Adipocyte (in vitro differentiated cells): ENCODE measurements around the gene NCAM1.
A peak's percentile ranks its signal among the peaks of the same experiment; 100 is the strongest.

Source experiments
- DNase-seq: peaks from one replicate; pipeline ENCODE4 v3.0.0-alpha.2; 2015; ENCODE audit warnings: low read depth
- H3K27me3 ChIP-seq: replicated peaks from 2 replicates; pipeline ENCODE4 v1.7.0; 2013; ENCODE audit warnings: mild to moderate bottlenecking, low read length, moderate library complexity; ENCODE audit not compliant: control insufficient read depth, insufficient read depth
- H3K36me3 ChIP-seq: 2 replicates; pipeline ENCODE4 v1.7.0; 2013; ENCODE audit warnings: low read length, mild to moderate bottlenecking, moderate library complexity; ENCODE audit not compliant: control insufficient read depth, insufficient read depth, severe bottlenecking
- H3K4me1 ChIP-seq: 2 replicates; pipeline ENCODE4 v1.7.0; 2013; ENCODE audit warnings: mild to moderate bottlenecking, low read length, moderate library complexity; ENCODE audit not compliant: control insufficient read depth, insufficient read depth
- H3K4me3 ChIP-seq: 2 replicates; pipeline ENCODE4 v1.7.0; 2013; ENCODE audit warnings: mild to moderate bottlenecking, low read length, moderate library complexity
- H3K9ac ChIP-seq: 2 replicates; pipeline ENCODE4 v1.7.0; 2013; ENCODE audit warnings: mild to moderate bottlenecking, low read length, moderate library complexity
- H3K9me3 ChIP-seq: 2 replicates; pipeline ENCODE4 v1.7.0; 2013; ENCODE audit warnings: mild to moderate bottlenecking, low read length, moderate library complexity; ENCODE audit not compliant: control insufficient read depth

The NCAM1 gene

DNA sequence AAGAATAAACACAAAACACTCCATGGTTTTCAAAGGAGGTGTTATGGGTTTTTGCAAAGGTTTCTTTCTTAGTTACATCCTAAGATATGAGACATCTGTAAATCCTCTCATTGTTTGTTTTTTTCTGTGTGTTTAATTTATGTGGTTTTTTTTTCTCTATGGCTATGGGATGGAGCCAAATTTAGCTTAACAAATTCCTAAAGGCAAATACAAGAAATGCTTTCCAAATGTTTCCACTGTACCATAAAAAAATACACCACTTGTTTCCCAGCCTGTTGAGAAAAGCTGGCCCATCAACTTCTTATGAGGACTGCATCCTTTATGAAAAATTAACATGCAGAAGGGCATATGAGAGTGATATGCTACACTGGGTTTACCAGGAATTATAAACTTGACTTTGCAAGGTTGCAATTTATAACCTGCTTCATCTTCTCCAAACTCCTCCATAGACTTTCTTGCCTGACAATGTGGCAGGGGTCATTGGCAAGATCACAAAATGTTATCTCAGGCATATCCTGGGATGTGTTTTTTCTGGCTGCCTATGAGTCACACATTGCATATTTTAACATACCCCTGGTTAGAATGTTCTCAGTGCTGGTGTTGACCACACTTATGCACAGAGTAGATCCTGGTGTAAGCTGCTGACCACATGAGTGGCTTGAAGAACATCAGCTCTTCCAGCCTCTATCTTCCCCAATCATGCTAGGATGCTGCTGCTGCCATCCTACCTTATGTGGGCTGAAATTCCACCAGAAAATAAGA lies 215.6 kb downstream of the NCAM1 start:
- H3K4me3 ChIP-seq = no peak overlapping the region
- no peaks in the 10 kb centered on the region for H3K4me1 ChIP-seq
- H3K27me3 ChIP-seq = peaks cover 60% of the 10 kb centered on the region
- H3K9ac ChIP-seq = no peak overlapping the region
- H3K9me3 ChIP-seq = no peaks in the 10 kb centered on the region
- H3K36me3 ChIP-seq = no peaks in the 10 kb centered on the region
- peak; percentile 80 for DNase-seq

DNA sequence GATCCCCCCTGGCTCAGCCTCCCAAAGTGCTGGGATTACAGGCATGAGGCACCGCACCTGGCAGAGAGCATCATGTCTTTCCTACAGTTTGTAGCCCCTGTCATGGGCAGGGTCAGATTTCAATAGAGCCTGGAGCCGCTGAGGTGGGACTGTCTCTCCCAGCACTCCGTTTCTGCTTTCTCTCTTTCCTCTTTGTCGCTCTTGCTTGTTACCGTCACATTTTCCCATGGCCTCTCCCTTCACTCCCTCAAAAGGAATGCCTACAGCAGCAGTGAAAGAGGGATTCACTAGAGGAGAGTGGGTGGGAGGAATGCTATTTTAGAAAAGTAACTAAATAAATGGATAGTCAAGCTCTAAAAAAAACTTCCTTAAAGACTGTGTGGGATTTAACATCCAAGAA lies 216.5 kb downstream of the NCAM1 start:
- no peak for DNase-seq
- Histone ChIP-seq H3K4me3 (no peak overlapping the region), H3K9ac (no peak overlapping the region), H3K9me3 (no peaks in the 10 kb centered on the region), H3K27me3 (peaks cover 57% of the 10 kb centered on the region), H3K36me3 (no peaks in the 10 kb centered on the region), H3K4me1 (no peaks in the 10 kb centered on the region)

DNA sequence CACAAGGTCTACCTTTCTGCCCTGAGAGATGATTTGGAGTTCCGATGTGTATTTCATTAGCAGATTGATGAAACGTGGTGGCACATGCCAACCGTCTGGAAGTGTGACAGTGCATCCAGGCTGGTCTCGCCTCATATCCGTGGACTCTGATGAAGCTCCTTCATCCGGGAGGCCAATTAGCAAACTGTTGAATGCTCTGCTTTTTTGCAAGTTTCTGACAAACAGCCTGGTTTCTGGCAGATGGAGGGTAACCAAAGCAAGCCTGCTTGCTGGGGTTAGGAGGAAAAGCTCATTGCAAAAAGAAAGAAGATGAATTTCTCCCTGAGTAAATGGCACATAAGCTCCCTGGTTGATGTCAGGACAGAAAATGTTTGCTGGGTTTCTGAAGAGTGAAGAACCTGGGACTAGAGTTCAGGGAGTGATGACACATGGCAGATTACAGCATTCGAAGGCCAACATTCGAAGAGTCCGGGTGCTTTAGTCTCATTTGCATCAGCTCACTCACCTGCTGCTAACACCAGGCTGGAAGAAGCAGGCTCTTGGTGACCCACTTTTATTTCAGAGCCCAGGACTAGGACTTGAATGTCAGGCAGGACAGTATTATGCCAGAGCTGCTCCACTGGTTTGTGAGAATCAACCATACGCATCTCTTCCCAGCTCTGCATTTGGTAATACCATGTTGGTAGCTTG lies 217.3 kb downstream of the NCAM1 start:
- Histone ChIP-seq H3K36me3 (no peaks in the 10 kb centered on the region), H3K27me3 (peaks cover 54% of the 10 kb centered on the region), H3K9me3 (no peaks in the 10 kb centered on the region), H3K4me1 (no peaks in the 10 kb centered on the region), H3K4me3 (no peak overlapping the region), H3K9ac (no peak overlapping the region)
- no peak for DNase-seq

DNA sequence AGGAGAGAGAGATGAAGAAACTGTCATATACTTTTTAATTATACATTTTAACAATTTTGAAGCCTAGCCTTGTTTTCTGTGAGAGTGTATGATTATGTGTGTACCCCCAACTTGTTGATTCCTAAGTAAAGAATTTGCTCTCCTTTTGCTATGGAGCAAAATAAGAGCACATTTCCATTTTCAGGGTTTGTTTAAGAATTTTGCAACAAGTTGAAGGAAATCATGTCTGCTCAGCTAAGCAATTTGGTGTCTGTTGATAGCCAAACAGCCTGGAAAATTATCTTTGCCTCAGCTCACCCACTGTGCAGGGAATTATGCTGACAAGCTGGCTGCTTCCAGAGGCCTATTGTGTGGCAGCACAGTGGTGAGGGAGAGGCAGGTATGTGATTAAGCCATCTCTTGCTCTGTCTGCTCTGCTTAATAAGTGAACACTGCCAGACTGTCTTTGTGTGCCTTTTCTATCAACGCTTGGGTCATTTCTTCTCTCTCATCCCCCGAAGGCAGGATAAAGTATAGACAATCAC lies 218.0 kb downstream of the NCAM1 start:
- peaks cover 3% of the 10 kb centered on the region for H3K4me1 ChIP-seq
- no peaks in the 10 kb centered on the region for H3K9me3 ChIP-seq
- no peak for DNase-seq
- H3K36me3 ChIP-seq = no peaks in the 10 kb centered on the region
- H3K9ac ChIP-seq = no peak overlapping the region
- no peak overlapping the region for H3K4me3 ChIP-seq
- H3K27me3 ChIP-seq = peaks cover 51% of the 10 kb centered on the region

DNA sequence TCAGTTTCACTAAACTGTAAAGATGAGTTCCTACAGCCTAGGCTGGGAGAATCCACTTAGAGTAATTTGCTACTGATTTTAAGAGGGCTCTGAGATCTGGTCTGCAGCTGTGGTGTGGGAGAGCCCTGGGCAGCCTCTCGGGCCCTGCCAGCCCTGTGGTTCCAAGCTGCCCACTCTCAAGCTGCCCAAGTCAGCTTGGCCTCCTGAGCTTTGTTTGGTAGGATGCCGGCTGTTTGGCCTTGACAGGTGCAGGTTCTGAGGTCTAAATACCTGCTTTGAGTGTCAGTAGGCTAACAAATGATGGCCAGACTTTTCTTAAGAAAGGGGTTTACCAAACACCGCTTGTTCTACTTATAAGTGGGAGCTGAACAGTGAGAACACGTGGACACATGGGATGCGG lies 219.9 kb downstream of the NCAM1 start:
- DNase-seq = no peak
- peaks cover 46% of the 10 kb centered on the region for H3K27me3 ChIP-seq
- H3K4me1 ChIP-seq = peaks cover 5% of the 10 kb centered on the region
- no peak overlapping the region for H3K4me3 ChIP-seq
- no peaks in the 10 kb centered on the region for H3K36me3 ChIP-seq
- H3K9ac ChIP-seq = no peak overlapping the region
- H3K9me3 ChIP-seq = no peaks in the 10 kb centered on the region

DNA sequence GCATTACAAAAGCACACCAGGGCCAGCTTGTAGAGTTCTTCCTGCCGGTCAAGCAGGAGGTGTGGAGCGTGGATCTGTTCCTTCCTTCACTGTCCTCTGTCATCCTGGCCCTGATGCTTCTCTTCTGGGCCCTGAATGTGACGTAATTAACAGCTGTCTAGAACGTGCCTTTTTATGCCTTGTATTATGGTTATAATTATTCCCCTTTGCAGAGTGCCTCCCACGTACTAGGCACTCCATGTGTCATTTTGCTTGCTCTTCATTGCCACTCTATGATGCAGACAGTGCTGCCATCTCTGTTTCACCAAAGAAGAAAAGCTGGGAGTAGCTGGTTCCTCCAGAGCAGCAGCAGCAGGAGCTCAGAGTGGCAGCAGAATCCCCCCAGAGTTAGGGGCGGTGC lies 221.1 kb downstream of the NCAM1 start:
- Histone ChIP-seq H3K27me3 (peaks cover 46% of the 10 kb centered on the region), H3K9ac (no peak overlapping the region), H3K9me3 (no peaks in the 10 kb centered on the region), H3K36me3 (no peaks in the 10 kb centered on the region), H3K4me3 (no peak overlapping the region), H3K4me1 (peaks cover 5% of the 10 kb centered on the region)
- DNase-seq = no peak

DNA sequence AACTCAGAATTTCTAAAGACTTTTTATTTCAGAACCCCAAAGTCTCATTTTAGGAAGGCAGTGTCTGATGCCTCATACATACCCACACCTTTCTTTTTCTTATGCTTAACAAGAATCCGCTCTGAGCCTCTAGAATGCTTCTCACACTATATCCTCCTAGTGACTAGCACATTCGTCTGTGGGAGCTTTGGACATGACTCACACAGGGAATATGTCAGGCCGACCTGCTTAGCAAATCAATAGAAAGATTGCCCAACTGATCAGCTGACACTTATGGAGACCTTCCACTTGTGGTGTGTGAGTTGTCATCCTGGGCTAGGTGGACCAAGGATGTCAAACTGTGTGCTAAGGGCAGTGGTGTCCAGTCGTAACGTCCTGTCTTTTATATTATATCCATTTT lies 223.3 kb downstream of the NCAM1 start:
- H3K9me3 ChIP-seq = no peaks in the 10 kb centered on the region
- peaks cover 5% of the 10 kb centered on the region for H3K4me1 ChIP-seq
- no peaks in the 10 kb centered on the region for H3K36me3 ChIP-seq
- no peak overlapping the region for H3K9ac ChIP-seq
- peak; percentile 89 for DNase-seq
- no peak overlapping the region for H3K4me3 ChIP-seq
- H3K27me3 ChIP-seq = peaks cover 34% of the 10 kb centered on the region

DNA sequence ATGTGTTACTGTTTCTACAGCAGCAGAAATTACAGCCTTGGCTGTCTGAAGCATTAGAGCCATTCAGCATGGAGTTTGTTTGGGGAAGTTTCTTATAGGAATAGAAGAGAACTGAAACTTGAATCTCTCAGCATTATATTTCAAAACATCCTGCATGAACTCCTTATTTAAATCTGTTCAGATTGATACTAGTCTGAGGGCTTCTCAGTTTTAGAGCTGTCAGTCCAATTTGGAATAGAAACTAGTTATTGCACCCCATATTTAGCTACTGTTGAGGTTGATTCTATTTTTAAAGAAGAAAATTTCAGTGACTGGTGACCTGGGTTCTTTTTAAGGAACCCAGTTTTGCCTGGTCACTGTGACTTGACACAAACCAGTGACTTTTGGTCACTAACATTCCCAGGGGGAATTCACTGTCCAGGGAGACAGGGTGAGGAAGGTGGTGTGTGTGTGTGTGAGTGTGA lies 227.2 kb downstream of the NCAM1 start:
- H3K36me3 ChIP-seq = no peaks in the 10 kb centered on the region
- peaks cover 17% of the 10 kb centered on the region for H3K27me3 ChIP-seq
- no peak overlapping the region for H3K4me3 ChIP-seq
- peaks cover 10% of the 10 kb centered on the region for H3K4me1 ChIP-seq
- DNase-seq = no peak
- no peak overlapping the region for H3K9ac ChIP-seq
- H3K9me3 ChIP-seq = no peaks in the 10 kb centered on the region

DNA sequence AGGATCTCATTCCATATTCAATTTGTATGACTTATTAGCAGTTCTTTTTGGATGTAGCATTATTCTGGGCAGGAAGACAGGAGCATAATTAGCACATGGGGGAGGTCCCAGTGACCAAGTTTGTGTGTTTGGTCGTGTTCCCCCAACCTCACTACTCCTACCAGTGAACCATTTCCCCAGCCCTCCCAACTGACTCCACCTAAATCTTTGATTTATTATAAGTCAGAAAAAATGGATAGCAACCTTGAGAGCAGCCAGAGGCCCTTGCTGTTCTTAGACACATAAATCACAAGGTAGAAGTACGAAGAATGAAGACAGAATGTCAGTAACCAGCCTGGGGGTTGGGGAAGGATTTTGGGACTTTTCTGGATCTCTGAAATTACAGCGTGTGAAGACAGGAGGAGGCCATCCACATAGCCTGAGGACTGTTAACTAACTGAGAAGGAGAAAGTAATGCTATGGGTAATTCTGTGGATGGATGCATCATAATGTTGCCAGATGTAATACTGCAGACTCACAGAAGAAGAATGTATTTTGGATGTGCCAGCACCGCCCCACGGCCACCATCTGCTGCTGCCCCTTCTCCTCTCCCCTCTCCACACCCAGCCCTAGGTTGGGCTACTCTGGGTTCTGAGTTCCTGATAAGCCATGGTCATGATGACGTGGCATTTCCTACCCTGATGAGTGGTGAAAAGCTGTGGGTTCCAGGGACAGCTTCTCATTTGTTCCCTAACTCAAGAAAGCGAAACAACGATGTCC lies 228.9 kb downstream of the NCAM1 start:
- H3K36me3 ChIP-seq = no peaks in the 10 kb centered on the region
- H3K4me1 ChIP-seq = peaks cover 5% of the 10 kb centered on the region
- H3K9me3 ChIP-seq = no peaks in the 10 kb centered on the region
- H3K9ac ChIP-seq = no peak overlapping the region
- no peak overlapping the region for H3K4me3 ChIP-seq
- H3K27me3 ChIP-seq = peaks cover 13% of the 10 kb centered on the region
- DNase-seq = peak; percentile 89

DNA sequence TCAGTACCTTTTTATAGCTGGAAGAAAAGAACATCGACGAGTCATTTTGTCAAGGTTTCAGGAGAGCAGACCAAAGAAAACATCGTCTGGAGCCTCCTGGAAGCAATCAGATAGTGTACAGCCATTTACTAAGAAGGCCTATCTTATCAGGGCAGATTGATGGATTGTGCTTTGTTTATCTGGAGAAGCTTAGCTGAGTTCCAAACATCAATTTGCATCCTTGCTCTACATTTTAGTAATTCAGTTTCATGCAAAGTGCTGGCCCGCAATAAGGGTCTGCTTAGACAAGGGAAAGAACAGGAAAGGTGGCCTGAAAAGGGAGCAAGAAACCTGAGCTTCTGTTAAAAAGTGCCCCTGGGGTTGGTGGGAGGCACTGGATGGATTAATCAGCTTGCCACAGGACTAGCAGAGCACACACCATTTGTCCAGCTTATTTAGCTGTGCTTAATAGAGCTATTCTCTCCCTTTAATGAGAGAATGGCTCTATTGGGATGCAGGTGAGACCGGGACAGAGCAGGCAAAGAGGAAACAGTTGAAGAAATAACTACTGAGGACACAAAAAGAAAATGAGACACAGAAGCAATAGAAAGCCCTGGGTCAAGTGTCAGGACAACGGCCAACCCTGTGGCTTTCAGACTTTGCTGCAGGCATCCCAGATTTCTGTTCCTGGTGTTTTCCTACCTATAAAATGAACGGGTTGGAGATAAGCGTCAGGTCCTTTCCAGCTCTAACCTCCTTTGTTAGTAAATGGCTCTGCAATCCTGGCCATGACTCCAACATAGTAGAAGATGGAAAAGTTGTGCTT lies 231.1 kb downstream of the NCAM1 start:
- H3K36me3 ChIP-seq = no peaks in the 10 kb centered on the region
- peaks cover 5% of the 10 kb centered on the region for H3K4me1 ChIP-seq
- H3K9me3 ChIP-seq = no peaks in the 10 kb centered on the region
- DNase-seq = no peak
- H3K4me3 ChIP-seq = no peak overlapping the region
- H3K9ac ChIP-seq = no peak overlapping the region
- H3K27me3 ChIP-seq = peaks cover 21% of the 10 kb centered on the region
